A549 (cell line): ENCODE data around the gene PINK1.

Experiments
- CTCF ChIP-seq: fragments of >200 bp; sonication (Bioruptor Twin); formaldehyde crosslinking; IDR thresholded peaks from 3 replicates; pipeline ENCODE4 v1.5.1; 2016
- EP300 ChIP-seq, 2 experiments: fragments of >200 bp; sonication (Bioruptor Twin); formaldehyde crosslinking; IDR thresholded peaks; 2 replicates in 1 of 2; 3 replicates in 1 of 2; pipeline ENCODE4 v1.6.1; 2016 to 2017
- HDAC2 ChIP-seq: fragments of 200-600 bp; sonication (generic); IDR thresholded peaks from 2 replicates; pipeline ENCODE4 v1.6.1; 2016
- NR3C1 ChIP-seq: fragments of >200 bp; sonication (Bioruptor Twin); formaldehyde crosslinking; IDR thresholded peaks from 3 replicates; pipeline ENCODE4 v1.6.1; 2017
- POLR2A ChIP-seq: IDR thresholded peaks from 2 replicates; pipeline ENCODE4 v1.6.1; 2012; ENCODE audit warnings: mild to moderate bottlenecking, low read length
- RAD21 ChIP-seq, 2 experiments: fragments of >200 bp in 1 of 2; sonication (Bioruptor Twin) in 1 of 2; formaldehyde crosslinking in 1 of 2; IDR thresholded peaks in 1 of 2; conservative IDR thresholded peaks in 1 of 2; 2 replicates in 1 of 2; 3 replicates in 1 of 2; pipeline ENCODE4 v1.6.1; 2012 to 2018; ENCODE audit warnings: inconsistent platforms in 1 of 2
- RCOR1 ChIP-seq: fragments of 150-350 bp; IDR thresholded peaks from 2 replicates; pipeline ENCODE4 v1.6.1; 2014; ENCODE audit warnings: antibody characterized with exemption, low read length, low read depth
- REST ChIP-seq: fragments of 200-600 bp; sonication (generic); IDR thresholded peaks from 2 replicates; pipeline ENCODE4 v1.6.1; 2016; ENCODE audit warnings: antibody characterized with exemption, mild to moderate bottlenecking, moderate library complexity
- RFX5 ChIP-seq: fragments of 450-650 bp; IDR thresholded peaks from 2 replicates; pipeline ENCODE4 v1.7.1; 2014; ENCODE audit warnings: antibody characterized with exemption, mild to moderate bottlenecking, moderate library complexity
- RNF2 ChIP-seq: fragments of 200-600 bp; sonication (generic); IDR thresholded peaks from 2 replicates; pipeline ENCODE4 v1.6.1; 2016; ENCODE audit warnings: low read depth, mild to moderate bottlenecking, antibody characterized with exemption, moderate library complexity, borderline replicate concordance
- SMC3 ChIP-seq: fragments of >200 bp; sonication (Bioruptor Twin); formaldehyde crosslinking; IDR thresholded peaks from 3 replicates; pipeline ENCODE4 v1.6.1; 2018; ENCODE audit warnings: inconsistent platforms

- no peak for TF ChIP-seq POLR2A
- no peak for TF ChIP-seq RCOR1
- TF ChIP-seq NR3C1, result no peak
- TF ChIP-seq CTCF, result no peak
- no peak for TF ChIP-seq RFX5
- TF ChIP-seq RAD21 (conservative IDR thresholded peaks at IDR 0.05 in 1 of 2, IDR thresholded peaks at IDR 0.05 in 1 of 2), result no peak
- no peak for TF ChIP-seq EP300 (IDR thresholded peaks at IDR 0.05)
- TF ChIP-seq HDAC2, result no peak
- TF ChIP-seq RNF2, result no peak
- TF ChIP-seq REST, result no peak
- TF ChIP-seq SMC3, result no peak
Observed at GRCh38 chr1:20666804-20667203, 33.5 kb downstream of the PINK1 start.
